ENCODE measurements around the gene CATSPERB. TPM values are rescaled to one million over a fixed set of nuclear protein-coding genes. Genes with fewer than 3 reads are reported as not detected.

CATSPERB gene
- total and polyA plus RNA-seq, 8 donors = 0.31 to 56.5 (median 3.5) TPM

DNA sequence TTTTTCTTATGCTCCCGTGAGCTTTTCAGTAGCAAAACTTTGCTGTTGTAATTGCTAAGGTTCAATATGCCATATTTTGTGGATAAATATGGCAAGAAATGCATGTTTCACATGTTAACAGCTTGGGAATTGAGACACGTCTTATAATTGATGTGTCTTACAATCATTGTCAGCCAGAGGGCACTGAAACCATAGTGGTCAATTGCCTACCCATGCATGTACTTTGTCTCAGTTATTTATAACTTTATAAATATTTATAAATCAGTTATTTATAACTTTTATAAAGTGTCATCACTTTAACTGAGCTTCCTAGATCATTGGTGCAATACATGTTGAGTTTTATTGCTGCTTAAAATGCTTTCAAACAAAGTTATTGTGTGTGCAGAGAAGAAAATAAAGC, 82.0 kb downstream of the CATSPERB start:
- Histone ChIP-seq H3K4me1 (peaks cover 0 to 8% (median 0%) of the 10 kb centered on the region in 4 donors), H3K9me3 (no peaks in the 10 kb centered on the region), H3K36me3 (no peaks in the 10 kb centered on the region), H3K27ac (no peak overlapping the region), H3K27me3 (no peaks in the 10 kb centered on the region), H3K4me3 (no peak overlapping the region)
- intact Hi-C loops (cut with DNase I; ENCODE audit: low total_unique reads) = loop anchor here (10.0 kb wide), 1 partner anchor 265 kb away; no protein-coding TSS in a partner anchor
- no peak for TF ChIP-seq POLR2A (IDR thresholded peaks at IDR 0.05)
- no peak for TF ChIP-seq EP300 (IDR thresholded peaks at IDR 0.05)
- TF ChIP-seq, protein P1, sequence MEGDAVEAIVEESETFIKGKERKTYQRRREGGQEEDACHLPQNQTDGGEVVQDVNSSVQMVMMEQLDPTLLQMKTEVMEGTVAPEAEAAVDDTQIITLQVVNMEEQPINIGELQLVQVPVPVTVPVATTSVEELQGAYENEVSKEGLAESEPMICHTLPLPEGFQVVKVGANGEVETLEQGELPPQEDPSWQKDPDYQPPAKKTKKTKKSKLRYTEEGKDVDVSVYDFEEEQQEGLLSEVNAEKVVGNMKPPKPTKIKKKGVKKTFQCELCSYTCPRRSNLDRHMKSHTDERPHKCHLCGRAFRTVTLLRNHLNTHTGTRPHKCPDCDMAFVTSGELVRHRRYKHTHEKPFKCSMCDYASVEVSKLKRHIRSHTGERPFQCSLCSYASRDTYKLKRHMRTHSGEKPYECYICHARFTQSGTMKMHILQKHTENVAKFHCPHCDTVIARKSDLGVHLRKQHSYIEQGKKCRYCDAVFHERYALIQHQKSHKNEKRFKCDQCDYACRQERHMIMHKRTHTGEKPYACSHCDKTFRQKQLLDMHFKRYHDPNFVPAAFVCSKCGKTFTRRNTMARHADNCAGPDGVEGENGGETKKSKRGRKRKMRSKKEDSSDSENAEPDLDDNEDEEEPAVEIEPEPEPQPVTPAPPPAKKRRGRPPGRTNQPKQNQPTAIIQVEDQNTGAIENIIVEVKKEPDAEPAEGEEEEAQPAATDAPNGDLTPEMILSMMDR (IDR thresholded peaks at IDR 0.05) = peak in 5 of 7 experiments; percentile 32 to 67 (median 58)
- no peak for TF ChIP-seq POLR2AphosphoS5 (IDR thresholded peaks at IDR 0.05)
- peak in 1 of 2 donors; percentile 69 for DNase-seq
- WGBS, 5 donors = 0 to 24% (median 16%) methylated on average over 2 of the region's 2 CpGs

DNA sequence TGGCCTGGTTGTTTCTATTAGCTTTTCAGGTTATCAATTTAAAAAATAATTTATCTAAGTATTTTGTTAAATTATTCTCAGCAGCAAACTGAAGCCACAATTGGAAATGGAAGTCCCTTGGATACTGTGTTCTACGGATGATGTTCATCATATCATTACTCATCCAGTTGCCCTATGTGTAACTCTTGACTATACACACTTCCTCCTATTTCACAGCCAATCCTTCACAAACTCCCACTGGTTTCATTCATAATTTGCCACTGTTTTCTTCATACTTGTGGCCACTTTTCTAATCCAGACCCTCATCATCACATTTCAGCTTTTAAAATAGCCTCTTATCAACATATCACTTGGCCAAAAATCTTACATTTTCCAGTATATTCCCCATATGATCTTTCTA, 84.0 kb downstream of the CATSPERB start:
- H3K4me1 ChIP-seq = peaks cover 0 to 8% (median 0%) of the 10 kb centered on the region in 4 donors
- no peak overlapping the region for H3K4me3 ChIP-seq
- no peaks in the 10 kb centered on the region for H3K9me3 ChIP-seq
- intact Hi-C loops (cut with DNase I; ENCODE audit: low total_unique reads) = no loop called here
- WGBS, 5 donors = 43 to 86% (median 76%) methylated on average over 1 of the region's 1 CpG
- TF ChIP-seq POLR2A (IDR thresholded peaks at IDR 0.05) (no peak), POLR2AphosphoS5 (IDR thresholded peaks at IDR 0.05) (no peak), EP300 (IDR thresholded peaks at IDR 0.05) (no peak)
- TF ChIP-seq, protein P1 (IDR thresholded peaks at IDR 0.05) = no peak
- no peaks in the 10 kb centered on the region for H3K36me3 ChIP-seq
- H3K27me3 ChIP-seq = no peaks in the 10 kb centered on the region
- no peak for DNase-seq
- H3K27ac ChIP-seq = no peak overlapping the region

DNA sequence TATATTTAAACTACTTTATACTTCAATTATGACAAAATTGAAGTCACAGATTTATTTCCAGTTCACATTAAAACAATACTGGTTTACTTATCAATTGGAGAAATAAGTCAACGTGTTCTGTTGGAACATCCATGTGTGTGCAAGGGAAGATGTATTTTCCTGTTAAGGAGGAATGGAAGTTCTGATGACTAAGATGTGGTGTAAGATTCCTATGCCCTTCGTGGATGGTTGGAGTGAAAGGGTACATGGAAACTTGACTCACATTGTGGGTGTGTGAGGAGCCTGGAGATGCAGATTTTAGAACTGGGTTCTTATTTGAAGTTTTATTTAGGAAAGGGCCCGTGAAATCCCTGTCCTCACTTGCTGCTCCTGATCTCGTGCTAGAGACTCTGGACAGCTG, 95.3 kb downstream of the CATSPERB start:
- intact Hi-C loops (cut with DNase I; ENCODE audit: low total_unique reads) = no loop called here
- no peaks in the 10 kb centered on the region for H3K36me3 ChIP-seq
- WGBS, 5 donors = 63 to 77% (median 70%) methylated on average over 4 of the region's 4 CpGs
- H3K27me3 ChIP-seq = no peaks in the 10 kb centered on the region
- H3K9me3 ChIP-seq = no peaks in the 10 kb centered on the region
- DNase-seq = no peak
- no peak overlapping the region for H3K27ac ChIP-seq
- no peak overlapping the region for H3K4me3 ChIP-seq
- no peaks in the 10 kb centered on the region for H3K4me1 ChIP-seq
- TF ChIP-seq POLR2A (IDR thresholded peaks at IDR 0.05) = no peak
- no peak for TF ChIP-seq EP300 (IDR thresholded peaks at IDR 0.05)
- TF ChIP-seq, protein P1 (IDR thresholded peaks at IDR 0.05) = no peak
- TF ChIP-seq POLR2AphosphoS5 (IDR thresholded peaks at IDR 0.05) = no peak

DNA sequence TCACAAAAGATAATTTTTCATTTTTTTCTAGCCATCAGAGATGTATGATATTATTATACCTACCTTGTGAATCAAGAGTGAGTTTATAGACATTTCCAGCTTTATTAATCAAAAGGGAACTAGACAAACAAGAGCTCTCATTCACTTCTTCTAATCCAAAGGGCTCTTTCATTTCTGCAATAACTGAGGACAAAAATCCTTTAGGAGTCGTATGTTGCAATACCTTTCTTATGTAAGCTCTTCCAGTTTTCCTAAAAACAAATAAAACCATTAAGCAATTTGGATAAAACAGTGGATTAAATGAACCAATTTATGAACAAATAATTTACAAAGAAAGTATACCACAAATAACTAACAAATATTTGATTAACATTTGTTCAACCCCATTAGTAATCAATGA, 107.1 kb downstream of the CATSPERB start:
- no peak for DNase-seq
- Histone ChIP-seq H3K9me3 (no peaks in the 10 kb centered on the region), H3K4me3 (no peak overlapping the region), H3K36me3 (peaks cover 0 to 5% (median 0%) of the 10 kb centered on the region in 4 donors), H3K27ac (no peak overlapping the region), H3K27me3 (no peaks in the 10 kb centered on the region), H3K4me1 (no peaks in the 10 kb centered on the region)
- intact Hi-C loops (cut with DNase I; ENCODE audit: low total_unique reads) = no loop called here
- TF ChIP-seq EP300 (IDR thresholded peaks at IDR 0.05) = no peak
- TF ChIP-seq, protein P1 (IDR thresholded peaks at IDR 0.05) = no peak
- no peak for TF ChIP-seq POLR2A (IDR thresholded peaks at IDR 0.05)
- no peak for TF ChIP-seq POLR2AphosphoS5 (IDR thresholded peaks at IDR 0.05)
- WGBS, 5 donors = 78 to 87% (median 82%) methylated on average over 1 of the region's 1 CpG

Data from stomach (tissue), 9 donors.